EL (cell line): Measurements from ENCODE around the gene NAMPT.
"Not testable (repeated sequence)": the region's sequence is repeated elsewhere in the genome, so short reads cannot be mapped to it uniquely, and the experiment has no call there.

ENCODE experiments used
- DNase-seq: peaks from one replicate; pipeline ENCODE4 v3.0.0-alpha.2; 2016

NAMPT gene

GRCh38 chr7:106224797-106225196 is 60.0 kb downstream of the NAMPT start:
- DNase-seq = no peak

GRCh38 chr7:106223156-106223555 is 61.6 kb downstream of the NAMPT start:
- no peak for DNase-seq

- no peak for DNase-seq
Measured at GRCh38 chr7:106222545-106222944, 62.2 kb downstream of the NAMPT start.

DNA sequence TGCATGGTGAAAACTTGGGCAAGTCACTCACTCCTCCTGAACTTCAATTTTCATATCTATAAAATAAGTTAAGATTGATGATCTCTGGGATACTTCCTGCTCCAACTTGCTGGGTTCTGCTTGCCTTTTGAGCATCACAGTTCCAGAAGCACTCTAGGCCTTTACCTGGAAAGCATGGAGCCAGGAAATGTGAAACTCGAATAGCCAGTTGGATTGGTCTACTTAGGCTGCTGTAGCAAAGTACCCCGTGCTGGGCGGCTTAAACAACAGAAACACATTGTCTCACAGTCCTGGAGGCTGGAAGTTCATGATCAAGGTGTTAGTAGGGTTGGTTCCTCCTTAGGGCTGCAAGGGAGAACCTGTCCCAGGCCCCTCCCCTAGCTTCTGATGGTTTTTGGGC is 64.5 kb downstream of the NAMPT start:
- no peak for DNase-seq

GRCh38 chr7:106219170-106219569 is 65.6 kb downstream of the NAMPT start:
- DNase-seq = no peak

- no peak for DNase-seq
Measured at GRCh38 chr7:106218546-106218945, 66.2 kb downstream of the NAMPT start.

DNA sequence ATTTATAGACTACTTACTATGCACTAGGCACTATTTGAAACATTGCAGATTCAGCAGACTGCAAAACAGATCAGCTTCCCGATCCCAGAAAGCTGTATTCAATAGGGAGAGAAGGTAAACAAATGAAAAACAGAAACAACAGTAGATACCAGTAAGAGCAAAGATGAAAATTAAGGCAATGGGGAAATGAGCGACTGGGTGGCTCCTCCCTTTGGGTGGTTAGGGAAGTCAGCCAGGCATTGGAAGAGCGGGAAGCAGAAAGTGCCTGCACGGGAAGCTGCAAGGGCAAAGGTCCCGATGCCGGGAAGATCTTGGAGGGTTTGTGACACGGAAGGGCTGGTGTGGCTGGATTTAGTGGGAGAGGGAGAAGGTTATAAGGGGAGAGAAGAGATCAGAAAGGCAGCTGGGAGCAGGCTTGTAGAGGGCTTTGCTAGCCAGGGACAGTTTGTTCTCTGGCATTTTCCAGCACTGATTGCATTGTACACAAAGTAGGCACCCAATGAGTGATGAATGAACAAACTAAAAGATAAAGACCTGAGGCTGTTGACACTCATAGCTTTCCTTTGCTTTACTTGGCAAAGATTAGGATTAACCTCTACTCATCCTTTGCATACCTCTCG is 67.8 kb downstream of the NAMPT start:
- DNase-seq = peak; percentile 81

DNA sequence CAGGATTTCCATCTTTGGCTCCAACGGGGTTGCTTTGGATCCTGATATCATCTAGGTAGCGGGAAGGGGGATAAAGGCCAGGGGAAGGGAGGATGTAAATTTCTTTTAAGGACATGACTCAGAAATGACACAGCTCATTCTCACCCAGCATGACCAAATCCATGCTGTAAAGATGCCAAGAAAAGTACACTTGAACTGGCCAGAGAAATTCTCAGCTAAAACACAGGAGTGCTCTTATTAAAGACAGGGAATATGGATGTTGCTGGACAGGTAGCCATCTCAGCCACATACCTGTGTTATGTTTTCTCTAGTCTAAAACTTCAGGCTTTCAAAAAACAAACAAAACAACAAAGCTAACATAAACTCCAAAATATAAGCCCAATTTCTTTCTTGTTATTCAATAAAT is 68.3 kb downstream of the NAMPT start:
- DNase-seq = peak; percentile 94

GRCh38 chr7:106215868-106216516 is 68.8 kb downstream of the NAMPT start:
- DNase-seq = no peak

- DNase-seq = not testable (repeated sequence)
Measured at GRCh38 chr7:106208944-106209343, 75.8 kb downstream of the NAMPT start.

DNA sequence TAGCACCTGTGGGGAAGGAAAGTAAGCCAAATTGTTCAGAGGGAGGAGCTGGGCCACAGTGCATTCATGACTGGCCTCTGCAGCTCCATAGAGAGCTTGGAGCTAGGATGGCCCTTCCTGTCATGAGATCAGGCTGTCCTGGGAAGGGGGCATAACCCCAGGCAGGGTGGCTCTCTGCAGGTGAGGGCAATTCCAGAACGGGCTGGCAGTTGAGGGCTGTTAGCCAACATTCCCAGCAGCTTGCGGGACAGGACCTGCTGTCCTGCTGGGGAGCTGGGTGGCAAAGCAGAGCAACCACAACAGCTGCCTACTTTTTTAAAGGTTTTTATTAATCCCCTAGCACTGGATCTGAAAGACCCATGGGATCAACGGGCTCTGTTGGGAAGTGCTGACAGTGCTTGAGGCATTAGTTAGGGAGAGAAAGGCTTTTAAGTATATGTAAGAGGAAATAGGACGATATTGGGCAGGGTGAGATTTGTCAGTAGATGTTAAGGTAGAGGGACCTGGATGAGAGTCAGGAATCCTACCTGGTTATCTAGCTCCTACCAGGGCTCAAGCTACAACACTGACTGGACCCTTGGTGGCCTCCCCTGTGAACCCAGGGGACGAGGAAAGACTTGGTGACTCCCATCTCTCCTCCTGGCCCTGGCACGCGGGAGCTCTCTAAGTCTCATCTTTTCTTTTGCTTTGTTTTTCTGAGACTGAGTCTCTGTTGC is 77.8 kb downstream of the NAMPT start:
- DNase-seq = no peak

DNA sequence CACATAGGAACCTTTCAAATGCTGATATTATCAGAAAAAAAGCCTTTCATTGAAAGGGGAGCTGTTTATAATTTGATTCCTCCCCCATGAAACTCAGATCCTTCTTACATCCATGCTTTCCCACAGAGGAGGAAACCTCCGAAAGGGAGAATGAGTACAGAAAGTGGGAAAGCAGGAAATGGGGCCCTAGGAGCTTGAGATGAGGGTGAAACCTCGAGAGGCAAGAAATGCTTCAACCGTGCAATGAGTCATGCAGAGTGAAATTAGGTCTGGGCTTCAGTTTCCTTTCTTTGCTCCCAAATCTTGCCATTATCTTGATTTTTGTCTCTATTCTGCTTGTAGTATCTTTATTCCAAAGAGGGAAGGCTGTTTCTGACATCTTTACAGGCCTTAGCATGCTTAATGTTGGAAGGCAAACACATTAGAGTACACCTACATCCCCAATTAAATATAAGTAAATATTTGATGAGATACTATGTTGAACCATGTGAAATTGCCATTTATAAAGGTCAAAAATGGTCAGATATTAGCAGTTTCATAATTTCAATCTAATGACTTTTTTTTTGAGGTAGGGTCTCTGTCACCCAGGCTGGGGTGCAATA is 79.1 kb downstream of the NAMPT start:
- DNase-seq = peak; percentile 47

DNA sequence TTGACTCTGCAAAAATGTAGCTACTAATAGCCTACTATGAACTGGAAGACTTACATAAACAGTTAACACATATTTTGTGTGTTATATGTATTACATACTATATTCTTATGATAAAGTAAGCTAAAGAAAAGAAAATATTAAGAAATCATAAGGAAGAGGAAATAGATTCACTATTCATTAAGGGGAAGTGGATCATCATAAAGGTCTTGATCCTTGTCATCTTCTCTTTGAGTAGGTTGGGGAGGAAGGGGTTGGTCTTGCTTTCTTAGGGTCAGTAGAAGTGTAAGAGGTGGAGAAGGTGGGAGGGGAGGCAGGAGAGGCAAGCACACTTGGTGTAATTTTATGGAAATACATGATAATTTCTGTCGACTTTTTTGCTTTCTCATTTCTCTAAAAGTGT is 81.3 kb downstream of the NAMPT start:
- DNase-seq = no peak

- DNase-seq = no peak
Measured at GRCh38 chr7:106201164-106201563, 83.6 kb downstream of the NAMPT start.

DNA sequence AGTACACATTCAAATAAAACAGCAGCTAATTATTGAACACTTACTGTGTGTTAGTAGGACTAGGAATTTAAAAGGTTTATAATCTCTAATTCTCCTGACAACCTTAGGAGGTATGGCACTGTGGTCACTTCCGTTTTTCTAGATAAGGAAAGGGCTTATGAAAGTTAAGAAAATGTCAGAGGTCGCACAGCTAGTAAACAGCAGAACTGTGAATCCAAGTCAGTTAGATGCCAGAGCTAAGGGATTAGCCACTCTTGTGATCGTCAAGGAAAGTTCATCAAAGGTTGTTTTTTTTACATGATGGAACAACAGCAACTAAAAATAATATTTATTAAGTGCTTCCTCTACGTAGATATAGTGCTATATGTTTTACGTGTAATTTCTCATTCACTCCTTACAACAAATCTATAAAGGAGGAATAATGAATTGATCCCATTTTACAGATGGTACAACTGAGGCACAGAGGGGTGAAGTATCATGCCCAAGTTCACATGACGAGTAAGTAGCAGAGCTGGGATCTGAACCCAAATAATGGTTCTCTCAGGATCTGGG is 84.9 kb downstream of the NAMPT start:
- DNase-seq = no peak

- DNase-seq = no peak
Measured at GRCh38 chr7:106199024-106199423, 85.8 kb downstream of the NAMPT start.
